Stimulated activated CD8-positive, alpha-beta memory T cell treated with anti-CD3 and anti-CD28 coated beads, Interleukin-15, amount 100 ng/mL, for 24 hours (primary cell): ENCODE data around the gene KLC4.
A peak's percentile ranks its signal among the peaks of the same experiment; 100 is the strongest.

ENCODE experiments used
- DNase-seq: peaks from one replicate; pipeline ENCODE4 v3.0.0-alpha.2; 2020; ENCODE audit warnings: low read depth

KLC4 gene

DNA sequence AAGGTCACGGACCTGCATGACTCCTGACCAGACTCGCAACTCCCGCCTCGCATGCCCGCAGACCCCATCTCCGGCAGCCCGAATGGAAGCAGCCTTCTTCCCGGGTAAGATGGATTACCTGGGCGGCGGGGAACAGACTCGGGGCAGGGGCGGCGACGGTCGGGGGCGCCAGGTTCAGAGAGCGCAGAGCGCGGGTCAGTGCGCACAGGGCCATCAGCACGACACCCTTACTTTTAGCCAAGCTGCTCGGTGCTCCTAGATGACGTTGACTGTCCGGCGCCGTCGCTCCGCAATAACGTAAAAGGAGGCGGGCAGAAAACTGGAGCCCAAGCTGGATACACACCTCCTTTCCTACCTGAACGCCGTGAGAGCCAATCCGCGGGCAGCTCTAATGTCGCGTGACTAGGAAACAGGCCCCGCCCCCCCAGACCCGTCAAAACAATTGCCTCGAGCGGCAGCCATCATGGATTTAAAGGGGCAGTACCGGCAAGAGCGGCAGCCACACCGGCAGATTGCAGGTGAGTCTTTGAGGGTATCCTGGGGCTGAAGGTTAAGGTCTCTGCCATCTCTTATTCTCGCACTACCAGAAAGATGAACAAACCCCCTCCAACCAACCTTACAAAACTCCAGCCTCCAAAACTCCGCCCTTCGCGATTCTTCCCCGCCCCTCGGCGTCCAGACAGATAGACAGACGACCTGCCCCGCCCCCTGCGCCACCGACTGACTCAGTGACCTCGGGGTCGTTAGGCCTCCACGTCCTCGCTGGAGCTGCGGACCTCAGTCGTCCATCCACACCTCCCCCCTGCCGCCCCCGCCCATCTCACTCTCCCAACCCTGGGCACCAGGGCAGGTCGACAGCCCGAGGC lies at the start of gene KLC4, which contains the start of gene MRPL2:
Gene KLC4, plus strand, starts transcription at position 464 of the 866 bp plus-strand sequence. CDS start 1,705 bp downstream, outside the sequence.
Gene MRPL2, minus strand, starts transcription at position 267 of the 866 bp plus-strand sequence. Its CDS starts 53 bp downstream, at position 214.
- DNase-seq, result peak; percentile 87

DNA sequence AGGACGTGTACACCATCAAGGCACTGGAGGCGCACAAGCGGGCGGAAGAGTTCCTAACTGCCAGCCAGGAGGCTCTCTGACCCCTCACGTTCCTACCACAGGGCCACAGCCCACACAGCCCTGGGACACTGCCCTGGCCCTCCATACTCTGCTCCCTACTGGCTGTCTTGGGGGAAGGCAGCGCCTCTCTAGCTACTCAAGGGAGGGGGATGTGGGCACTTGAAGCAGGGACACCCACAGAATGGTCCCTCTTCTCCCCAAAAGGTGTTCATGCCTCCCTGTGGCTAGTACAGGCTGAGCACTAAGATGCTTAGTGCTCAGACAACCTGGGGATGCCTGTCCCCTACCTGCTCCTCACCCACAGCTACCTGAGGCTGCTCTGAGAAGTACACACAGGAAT lies 48.2 kb upstream of the KLC4 start:
- DNase-seq, result no peak

DNA sequence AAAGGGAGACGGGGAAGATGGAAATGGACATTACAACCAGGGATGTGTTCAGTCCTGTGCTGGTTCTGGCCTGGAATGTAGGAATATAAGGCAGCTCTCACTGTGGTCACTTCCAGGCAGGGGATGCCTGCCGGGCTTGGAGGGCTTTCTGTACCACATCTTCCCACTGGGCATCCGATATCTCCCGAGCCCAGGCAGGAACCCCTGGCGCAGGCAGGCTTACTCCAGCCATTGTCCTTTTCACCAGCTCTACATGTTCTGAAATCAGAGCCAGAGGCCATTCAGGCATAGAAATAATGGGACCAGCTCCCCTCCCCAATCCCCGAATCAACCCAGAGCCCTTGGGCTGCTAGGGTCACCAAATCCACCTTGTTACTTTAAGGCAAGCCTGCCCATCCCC lies 47.1 kb upstream of the KLC4 start:
- no peak for DNase-seq

DNA sequence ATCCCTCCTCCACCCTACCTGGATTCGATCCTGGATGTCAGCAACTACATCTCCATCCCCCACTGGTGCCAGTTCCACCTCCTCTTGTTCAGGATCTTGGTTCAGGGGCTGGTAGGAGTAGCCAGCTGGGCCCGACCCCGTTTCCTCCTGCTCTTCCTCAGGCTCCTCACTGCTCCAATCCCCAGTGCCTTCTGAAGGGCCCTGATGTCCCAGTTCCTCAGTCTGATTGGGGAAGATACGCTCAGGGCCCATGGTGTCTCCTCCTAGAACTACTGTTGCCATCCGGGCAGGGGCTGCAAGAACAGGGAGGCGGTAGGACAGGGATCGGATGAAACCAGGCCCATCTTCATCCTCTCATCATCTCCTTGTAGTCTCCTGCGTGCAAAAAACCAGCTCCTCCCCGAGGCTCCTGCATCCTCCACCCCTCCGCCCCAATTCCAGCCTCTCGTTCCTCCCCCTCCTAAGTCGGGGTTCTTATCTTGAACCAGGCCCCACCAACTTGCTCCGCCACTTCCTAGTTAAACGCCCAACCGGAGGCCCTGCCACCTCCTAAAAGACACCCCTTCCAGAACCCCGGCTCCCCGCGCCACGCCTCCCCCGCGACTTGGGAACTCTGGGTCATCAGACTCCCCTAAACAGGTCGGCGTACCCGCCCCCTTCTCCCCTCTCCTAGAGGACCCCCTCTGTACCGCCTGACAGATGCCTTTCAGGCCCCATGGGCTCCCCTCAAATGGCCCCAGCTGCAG lies 46.2 kb upstream of the KLC4 start:
- DNase-seq, result no peak

DNA sequence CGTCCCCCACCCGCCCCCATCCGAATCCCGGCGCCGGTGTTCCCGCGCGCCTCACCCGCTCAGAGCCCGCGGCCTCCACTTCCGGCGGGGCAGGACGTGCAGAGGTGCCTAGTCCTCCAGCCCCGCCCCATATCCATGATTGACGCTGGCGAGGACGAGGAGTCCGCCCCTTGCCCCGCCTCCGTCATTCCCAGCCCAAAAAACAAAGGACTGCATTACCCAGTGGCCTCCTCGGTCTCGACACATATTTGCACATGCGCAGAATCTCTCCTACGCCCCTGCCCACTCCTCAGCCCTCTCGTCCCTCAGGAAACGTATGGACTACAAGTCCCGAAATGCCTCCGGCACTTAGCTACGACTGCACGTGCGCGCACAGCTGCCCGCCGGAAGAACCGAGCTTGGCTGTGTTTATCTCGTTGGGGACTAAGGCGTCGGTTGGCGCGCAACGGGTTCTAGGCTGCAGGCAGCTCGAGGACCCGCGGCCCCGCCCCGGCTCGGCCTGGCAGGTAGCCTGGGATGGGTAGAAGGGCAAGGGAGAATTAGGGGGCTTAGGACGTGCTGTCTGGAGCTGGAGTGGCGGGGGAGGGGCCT lies 45.5 kb upstream of the KLC4 start, which contains the start of the genes KLHDC3 and MEA1:
Gene KLHDC3, plus strand, starts transcription at position 407 of the 591 bp plus-strand sequence. CDS start 2,944 bp downstream, outside the sequence.
Gene MEA1, minus strand, starts transcription at position 104 of the 591 bp plus-strand sequence. CDS start 133 bp downstream, outside the sequence.
- peak; percentile 86 for DNase-seq

DNA sequence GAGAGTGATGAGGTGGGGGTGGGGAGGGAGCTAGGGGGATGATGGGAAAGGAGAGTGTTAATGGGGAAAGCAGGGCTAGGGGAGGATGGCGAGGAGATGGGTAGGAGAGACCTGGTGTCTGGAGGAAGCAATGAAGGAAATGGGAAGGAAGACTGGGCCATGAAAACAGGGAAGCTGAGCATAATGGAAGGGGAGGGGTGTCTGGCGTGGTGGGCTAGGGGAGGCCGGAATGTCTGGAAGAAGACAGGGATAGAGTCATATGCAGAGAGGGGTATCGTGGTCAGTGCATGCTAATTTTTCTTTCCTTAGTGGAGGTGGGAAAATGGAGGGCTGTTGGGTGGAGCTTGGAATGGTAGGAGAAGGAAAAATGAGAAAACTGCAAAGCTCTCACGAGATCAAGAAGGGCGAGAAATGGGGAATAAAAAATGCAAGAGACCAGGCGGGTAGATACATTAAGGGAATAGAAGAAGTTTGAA lies 45.0 kb upstream of the KLC4 start:
- DNase-seq, result no peak

DNA sequence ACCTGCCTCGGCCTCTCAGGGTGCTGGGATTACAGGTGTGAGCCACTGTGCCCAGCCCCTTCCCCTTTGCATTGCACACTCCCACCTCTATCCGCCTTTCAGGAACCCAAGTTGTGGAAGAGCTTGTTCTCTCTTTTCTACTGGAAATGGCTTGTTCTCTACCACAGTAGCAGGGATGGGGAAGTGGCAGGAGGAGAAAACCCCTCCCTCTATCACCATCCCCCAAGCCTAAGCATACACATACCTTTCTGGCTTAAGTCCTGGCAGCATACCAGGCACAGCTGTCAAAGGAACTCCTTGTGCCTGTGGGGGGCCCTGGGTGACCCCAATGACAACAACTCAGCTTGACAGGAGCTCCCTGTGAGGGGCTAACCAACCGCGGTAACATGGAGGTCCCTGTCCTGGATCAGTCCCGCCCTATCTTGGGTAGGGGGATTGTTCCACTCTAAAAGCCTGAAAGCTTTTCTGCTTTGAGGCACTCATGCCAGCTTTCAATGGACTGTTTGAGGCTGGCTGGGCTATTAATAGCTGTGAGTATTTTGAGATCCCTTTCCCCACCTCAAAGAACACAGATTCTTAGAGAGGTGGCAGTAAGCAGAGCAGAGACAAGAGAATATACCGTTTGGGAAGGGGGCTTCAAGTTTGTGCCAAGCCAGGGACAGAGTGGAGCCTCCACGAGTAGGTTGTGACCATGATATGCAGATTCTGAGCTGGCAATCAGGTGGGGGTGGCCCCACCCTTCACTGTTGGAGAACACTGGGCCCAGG lies 43.1 kb upstream of the KLC4 start:
- DNase-seq, result no peak

DNA sequence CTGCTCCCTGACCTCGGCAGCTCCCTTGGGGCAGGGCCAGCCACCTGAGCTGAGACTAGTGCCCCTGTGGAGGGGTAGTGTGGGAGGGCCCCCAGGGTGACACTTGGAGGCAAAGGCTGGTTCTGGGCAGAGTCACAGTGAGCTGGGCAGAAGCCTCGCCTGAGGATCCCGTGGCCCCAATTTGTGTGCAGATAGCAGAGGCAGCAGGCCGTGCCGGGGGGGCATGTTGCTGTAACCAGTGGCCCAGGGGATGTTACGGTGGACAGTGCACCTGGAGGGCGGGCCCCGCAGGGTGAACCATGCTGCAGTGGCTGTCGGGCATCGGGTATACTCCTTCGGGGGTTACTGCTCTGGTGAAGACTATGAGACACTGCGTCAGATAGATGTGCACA lies 42.5 kb upstream of the KLC4 start:
- DNase-seq, result no peak

DNA sequence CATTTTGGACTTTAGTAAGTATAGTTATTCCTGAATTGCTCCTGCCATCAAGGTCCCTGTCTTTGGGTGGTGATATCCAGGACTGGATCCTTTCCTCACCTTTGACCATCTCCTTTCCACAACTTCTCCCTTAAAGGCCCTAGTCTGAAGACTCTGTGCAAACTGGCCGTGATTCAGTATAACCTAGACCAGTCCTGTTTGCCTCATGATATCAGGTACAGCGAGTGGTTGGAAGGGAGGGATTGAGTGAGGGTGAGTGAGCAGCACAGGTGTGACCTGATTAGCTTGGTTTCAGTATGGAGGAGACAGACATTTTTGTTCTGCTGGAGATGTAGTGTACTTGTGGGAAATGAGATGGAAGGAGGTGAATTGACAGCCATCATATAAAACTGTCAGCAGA lies 40.3 kb upstream of the KLC4 start:
- DNase-seq, result no peak

DNA sequence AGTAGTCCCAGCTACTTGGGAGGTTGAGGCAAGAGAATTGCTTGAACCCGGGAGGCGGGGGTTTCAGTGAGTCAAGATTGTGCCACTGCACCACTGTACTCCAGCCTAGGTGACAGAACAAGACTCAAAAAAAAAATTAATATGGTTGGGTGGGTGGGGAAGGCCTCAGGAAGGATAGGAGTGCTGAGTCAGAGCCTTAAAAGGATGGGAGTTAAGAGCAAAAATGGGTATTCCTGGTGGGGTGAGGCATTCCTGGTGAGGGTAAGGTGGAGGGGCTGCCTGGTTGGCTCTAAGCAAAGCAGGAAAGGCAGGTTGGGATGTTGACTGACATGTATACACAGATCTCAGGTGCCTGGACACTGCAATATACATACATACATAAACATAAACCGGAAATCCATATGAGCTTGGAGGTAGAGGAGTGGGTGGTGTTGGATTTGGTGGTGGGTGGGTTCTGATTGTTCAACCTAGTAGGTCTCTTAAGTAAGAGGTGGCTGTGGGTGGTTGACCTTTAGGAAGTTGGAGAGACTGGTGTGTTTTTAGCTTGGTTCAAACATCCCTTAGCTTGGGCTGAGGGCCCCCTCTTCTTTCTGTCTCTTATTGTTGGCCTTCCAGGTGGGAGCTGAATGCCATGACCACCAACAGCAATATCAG lies 39.3 kb upstream of the KLC4 start:
- no peak for DNase-seq

DNA sequence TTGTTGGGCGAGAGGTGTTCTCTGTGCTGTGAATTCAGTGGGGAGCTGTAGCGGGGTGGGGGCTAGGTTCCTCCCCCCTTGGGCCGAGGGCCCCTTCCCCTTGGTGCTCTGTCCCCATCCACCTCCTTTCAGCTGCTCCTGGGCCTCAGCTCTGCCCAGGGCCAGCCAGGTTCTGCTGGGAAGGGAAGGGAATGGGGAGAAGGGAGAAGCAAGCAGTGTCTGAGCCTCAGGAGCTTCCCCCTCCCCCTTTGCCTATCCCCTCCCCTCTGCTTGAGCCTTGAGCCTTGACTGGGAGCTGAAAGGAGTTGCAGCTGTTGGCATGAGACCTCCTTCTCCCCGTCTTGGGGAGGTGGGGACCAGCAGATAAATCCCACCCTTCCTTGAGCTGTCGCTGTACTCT lies 38.6 kb upstream of the KLC4 start:
- DNase-seq, result no peak

DNA sequence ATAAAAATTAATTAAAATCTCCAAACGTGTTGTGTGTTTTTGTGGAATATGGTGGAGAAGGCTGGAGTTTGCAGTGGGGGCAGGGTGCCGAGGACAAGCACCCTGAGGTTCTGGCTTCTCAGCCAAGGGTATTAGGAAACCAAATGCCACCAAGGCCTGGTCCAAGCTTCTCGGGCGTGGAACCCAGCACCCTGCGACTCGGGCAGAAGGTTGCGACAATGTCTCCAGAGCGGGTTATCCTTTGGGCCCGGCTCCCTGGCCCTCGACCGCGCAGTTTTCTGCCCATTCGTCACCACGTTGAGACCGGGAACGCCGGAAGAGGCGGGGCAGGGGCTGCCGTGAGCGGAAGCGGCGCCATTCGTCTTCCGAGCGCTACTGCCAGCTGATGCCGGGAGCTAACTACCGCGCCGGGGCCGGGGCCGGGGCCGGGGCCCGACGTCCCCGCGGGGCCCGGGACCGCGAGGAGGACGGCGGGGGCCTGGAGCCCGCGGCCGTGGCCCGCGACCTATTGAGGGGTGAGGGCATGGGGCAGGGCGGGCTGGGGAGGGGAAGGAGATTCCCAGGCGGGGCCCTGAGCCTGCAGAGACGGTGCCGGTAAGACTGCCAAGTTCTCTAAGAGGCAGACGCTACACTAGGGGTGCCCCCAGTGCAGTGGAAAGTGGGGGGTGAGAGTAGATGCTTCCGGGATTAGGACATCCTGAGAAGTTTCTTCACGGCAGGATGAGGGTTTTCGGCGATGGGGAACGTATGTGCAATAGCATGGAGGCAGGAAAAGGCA lies 38.0 kb upstream of the KLC4 start, which contains the start of gene RRP36:
Gene RRP36, plus strand, starts transcription at position 354 of the 778 bp plus-strand sequence. Its CDS starts 32 bp downstream, at position 386.
- DNase-seq, result peak; percentile 53

DNA sequence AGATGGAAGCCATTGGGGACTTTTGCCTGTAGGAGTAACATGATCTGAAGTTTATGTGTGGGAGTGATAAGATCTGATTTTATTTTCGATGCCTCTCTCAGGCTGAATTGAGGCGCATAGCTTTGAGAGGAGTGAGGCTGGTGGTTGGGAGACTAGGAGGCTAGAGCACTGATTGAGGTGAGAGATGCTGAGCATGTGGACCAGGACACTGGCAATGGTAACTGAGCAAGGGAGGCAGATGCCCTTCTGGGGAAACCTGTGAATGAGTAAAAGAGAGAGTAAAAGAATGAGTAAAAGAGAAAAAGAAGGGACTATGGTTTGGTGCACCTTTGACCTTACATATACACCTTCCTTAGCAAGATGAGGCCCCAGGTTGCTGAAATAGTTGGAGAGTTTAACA lies 35.0 kb upstream of the KLC4 start:
- DNase-seq, result no peak

DNA sequence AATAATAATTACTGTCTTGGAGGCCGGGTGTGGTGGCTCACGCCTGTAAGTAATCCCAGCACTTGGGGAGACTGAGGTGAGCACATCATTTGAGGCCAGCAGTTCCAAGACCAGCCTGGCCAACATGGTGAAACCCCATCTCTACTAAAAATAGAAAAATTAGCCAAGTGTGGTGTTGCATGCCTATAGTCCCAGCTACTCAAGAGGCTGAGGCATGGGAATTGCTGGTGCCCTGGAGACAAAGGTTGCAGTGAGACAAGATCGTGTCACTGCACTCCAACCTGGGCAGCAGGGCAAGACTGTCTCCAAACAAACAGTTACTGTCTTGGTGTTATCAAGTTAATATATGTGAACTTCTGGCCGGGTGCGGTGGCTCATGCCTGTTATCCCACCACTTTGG lies 33.1 kb upstream of the KLC4 start:
- DNase-seq, result no peak

DNA sequence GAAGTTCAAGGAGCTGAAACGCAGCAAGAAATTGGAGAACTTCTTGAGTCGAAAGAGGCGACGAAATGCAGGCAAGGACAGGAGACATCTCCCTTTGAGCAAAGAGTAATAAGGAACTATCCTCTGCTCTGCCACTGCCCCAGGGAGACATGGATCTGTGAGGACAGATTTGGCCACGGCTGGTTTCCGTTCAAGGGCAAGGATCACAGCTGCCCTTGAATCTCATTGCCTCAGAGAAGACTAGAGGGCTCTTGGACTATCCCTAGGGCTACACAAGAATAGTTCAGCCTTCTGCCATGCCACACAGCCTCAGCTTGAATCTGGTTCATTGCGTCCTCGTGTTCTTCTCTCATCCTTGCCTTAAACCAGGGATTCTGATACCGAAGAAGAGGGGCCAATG lies 30.3 kb upstream of the KLC4 start:
- no peak for DNase-seq

DNA sequence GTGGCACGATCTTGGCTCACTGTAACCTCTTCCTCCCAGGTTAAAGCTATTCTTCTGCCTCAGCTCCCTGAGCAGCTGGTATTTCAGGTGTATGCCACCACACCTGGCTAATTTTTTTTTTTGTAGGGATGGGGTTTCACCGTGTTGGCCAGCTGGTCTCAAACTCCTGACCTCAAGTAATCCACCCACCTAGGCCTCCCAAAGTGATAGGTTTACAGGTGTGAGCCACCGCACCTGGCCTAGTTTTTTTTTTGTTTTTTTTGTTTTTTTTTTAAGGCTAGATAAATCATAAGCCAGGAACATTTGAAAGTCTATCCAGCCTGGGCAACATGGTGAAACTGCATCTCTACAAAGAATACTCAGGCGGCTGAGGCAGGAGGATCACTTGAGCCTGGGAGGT lies 27.1 kb upstream of the KLC4 start:
- DNase-seq, result no peak

DNA sequence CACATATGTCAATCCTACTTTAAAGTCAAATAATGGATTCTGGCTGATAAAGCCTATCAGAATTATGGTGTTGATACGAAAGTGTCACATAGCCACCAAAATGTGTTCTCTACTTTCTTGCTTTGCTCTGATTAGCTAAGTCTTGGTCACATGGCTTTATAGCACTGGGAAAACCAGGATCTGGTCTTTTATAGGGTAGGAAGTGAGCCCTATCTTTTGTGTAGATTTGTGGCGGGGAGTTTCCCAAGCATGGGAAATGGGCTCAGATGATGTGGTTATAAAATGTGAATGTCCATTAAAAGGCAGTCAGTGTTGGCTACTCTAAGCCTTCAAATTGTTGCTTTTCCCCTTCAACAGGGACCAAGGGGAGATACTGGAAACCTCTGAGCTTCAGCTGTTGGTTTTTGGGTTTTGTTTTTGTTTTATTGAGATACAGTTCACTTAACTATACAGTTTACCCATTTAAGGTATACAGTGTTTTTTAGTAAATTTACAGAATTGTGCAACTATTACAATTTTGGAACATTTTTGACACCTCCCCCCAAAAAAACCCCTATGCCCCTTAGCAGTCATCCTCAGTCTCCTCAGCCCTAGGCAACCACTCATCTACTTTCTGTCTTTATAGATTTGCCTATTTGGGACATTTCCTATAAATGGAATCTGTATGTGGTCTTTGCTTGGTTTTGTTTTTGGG lies 25.8 kb upstream of the KLC4 start:
- no peak for DNase-seq

DNA sequence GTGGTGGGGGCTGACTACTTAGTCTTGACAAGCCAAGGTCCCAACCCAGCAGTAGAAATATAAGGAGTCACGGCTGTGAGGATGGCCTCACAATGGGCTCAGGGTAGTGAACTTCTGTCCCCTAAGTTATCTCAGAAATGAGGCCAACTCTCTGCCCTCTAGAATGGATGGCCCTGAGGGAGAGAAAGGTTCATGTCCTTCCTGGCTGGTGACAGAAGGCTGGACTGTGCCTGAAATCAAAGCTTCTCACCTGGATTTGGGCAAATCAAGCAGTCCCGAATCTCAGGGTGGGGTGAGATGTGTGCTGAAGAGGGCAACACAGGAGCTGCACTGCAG lies 25.3 kb upstream of the KLC4 start:
- DNase-seq, result no peak

DNA sequence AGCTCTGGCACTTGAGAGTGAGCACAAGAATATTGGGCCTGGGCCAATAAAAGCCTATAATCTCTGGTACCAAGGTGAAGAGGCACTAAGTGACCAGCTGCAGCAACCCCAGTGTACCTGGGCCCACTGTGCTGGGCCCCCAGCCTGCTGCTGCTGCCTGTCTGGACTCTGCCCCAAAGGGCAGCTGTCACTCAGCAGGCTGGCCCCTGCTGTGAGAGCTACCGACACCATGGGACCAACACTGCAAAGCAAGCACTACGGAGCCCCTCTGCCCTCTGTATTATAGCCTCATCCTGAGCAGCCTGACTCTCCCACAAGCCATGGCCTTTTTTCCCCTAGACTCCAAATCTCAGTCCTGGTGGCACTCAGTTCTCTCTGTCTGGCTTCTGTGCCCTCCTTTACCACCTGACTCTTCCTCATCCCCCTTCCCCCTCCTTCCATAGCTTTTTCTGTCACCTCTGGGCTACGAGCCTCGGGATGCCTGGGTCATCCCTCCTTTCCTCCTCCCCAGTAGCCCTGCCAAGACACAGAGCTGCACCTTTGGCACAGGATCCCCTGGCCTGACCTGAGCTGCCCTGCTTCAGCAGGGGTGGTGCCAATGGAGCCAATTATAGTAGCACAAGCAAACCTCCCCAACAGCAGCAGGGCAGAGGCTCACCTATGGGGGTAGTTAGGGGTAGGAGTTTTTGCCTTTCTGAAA lies 23.8 kb upstream of the KLC4 start:
- no peak for DNase-seq
